ENCODE results near the gene NAGA.
A peak's percentile ranks its signal among the peaks of the same experiment; 100 is the strongest.
"Not testable (repeated sequence)": the region's sequence is repeated elsewhere in the genome, so short reads cannot be mapped to it uniquely, and the experiment has no call there.

The NAGA gene

DNA sequence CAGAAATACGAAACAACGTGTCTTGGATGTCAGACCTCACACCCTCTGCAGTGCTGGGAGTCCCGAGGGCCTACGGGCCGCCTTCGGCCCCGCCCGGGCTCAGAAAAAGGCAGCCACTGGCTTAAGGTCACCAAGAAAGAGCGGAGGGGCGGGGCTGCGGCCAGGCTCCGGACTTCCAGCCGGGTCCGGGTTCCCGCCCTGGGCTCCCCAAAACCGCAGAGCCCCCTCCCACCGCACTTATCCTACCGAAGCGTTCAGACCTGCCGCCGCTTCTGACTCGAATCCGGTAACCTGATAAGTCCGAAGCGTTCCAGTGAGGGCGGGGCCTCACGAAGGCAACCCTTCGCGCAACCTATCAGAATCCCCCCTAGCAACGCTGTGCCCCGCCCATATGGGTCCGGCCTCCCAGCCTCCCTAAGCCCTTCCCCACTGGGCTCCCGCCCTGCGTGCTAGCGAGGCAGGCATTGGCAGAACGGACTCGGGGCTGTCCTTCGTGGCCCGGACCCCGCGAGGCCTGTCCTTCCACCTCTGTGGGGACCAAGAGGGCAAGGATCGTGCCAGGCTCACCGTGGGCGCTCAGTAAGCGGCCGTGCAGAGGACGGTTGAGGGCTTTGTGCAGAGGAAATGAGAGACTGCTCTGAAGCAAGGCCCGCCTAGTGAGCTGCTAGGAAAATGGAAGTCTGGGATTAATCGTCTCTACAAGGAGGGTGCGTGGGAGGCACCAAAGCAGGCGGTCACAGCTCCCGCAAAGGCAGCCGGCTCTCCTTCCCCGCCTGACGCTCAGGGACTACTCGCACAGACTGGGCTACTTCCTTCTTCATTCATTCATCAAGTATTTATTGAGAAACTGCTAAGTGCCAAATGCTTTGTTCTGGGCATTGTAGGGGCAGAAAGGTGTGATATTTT lies at the start of gene NAGA:
Gene NAGA (minus strand): TSS at position 296 of the 906 bp plus-strand sequence. CDS start 515 bp downstream, outside the sequence.
- H3K9me3 ChIP-seq (ENCODE audit: insufficient read depth, low read depth, low read length) = no peaks in the 10 kb centered on the region
- peak within 1 kb of the TSS; percentile 83 for H3K4me3 ChIP-seq (ENCODE audit: low read length)
- peaks cover 17% of the 10 kb centered on the region for H3K27me3 ChIP-seq (ENCODE audit: insufficient read depth, low read length)
- peaks cover 11% of the 10 kb centered on the region; the same call in 1 of the 2 replicates for H3K4me1 ChIP-seq (ENCODE audit: insufficient read depth, low read length)
- peaks cover 15% of the 10 kb centered on the region for H3K36me3 ChIP-seq (ENCODE audit: insufficient read depth, low read depth, low read length)
- H3K27ac ChIP-seq (ENCODE audit: low read length) = no peak within 1 kb of the TSS
- H3K9ac ChIP-seq (ENCODE audit: low read depth, low read length) = peak within 1 kb of the TSS; percentile 73; the same call in 1 of the 2 replicates

- no peaks in the 10 kb centered on the region for H3K36me3 ChIP-seq (ENCODE audit: insufficient read depth, low read depth, low read length)
- peaks cover 16% of the 10 kb centered on the region for H3K9me3 ChIP-seq (ENCODE audit: insufficient read depth, low read depth, low read length)
Observed at GRCh38 chr22:42116848-42117424, 46.3 kb upstream of the NAGA start.

DNA sequence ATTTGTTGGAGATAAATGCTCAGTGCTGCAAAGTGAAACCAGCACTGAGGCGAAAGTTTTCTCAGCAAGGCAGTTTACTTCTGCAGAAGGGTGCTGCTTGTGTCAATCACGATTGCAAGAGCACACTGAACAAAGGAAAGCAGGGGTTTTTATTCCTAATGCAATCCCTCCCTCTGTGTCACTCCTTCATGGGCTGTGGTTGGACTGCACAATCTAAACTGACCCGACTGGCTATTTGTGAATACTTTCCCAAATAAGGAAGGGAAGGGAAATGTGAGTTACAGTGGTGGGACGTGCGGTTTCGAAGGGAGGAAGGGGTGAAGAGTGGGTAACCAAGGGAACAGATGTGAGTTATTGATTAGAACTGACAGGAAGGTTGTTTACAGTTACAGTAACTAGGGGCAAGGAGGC lies 44.8 kb upstream of the NAGA start:
- H3K9ac ChIP-seq (ENCODE audit: low read depth, low read length); H3K27me3 ChIP-seq (ENCODE audit: insufficient read depth, low read length); H3K27ac ChIP-seq (ENCODE audit: low read length); H3K4me1 ChIP-seq (ENCODE audit: insufficient read depth, low read length); H3K36me3 ChIP-seq (ENCODE audit: insufficient read depth, low read depth, low read length); H3K4me3 ChIP-seq (ENCODE audit: low read length): not testable (repeated sequence)
- H3K9me3 ChIP-seq (ENCODE audit: insufficient read depth, low read depth, low read length) = peaks cover 16% of the 10 kb centered on the region

More at GRCh38 chr22:42116848-42117424, 46.3 kb upstream of the NAGA start:
- Histone ChIP-seq H3K9ac (ENCODE audit: low read depth, low read length) (no peak overlapping the region), H3K4me1 (ENCODE audit: insufficient read depth, low read length) (no peaks in the 10 kb centered on the region), H3K27me3 (ENCODE audit: insufficient read depth, low read length) (peaks cover 5% of the 10 kb centered on the region; the same call in 1 of the 2 replicates), H3K27ac (ENCODE audit: low read length) (no peak overlapping the region), H3K4me3 (ENCODE audit: low read length) (no peak overlapping the region)

GRCh38 chr22:42114721-42115120 lies 44.1 kb upstream of the NAGA start:
- peaks cover 5% of the 10 kb centered on the region; the same call in 1 of the 2 replicates for H3K27me3 ChIP-seq (ENCODE audit: insufficient read depth, low read length)
- no peak overlapping the region for H3K9ac ChIP-seq (ENCODE audit: low read depth, low read length)
- H3K4me3 ChIP-seq (ENCODE audit: low read length) = no peak overlapping the region

DNA sequence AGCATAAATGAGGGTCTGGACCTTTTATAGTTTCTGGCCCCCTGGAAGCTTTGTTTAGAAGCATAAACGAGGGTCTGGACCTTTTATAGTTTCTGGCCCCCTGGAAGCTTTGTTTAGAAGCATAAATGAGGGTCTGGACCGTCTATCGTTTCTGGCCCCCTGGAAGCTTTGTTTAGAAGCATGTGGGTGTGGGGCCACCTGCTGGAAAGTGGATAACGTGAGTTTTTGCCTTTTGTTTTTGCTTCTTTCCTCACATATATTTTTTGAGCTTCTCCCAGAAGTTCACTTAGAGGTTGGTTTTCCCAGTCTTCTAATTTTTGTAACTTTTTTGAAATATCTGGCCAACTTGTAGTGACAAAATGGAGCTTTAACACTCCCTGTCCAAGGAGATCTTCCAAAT lies 42.2 kb upstream of the NAGA start:
- not testable (repeated sequence) for H3K4me3 ChIP-seq (ENCODE audit: low read length); H3K9ac ChIP-seq (ENCODE audit: low read depth, low read length); H3K4me1 ChIP-seq (ENCODE audit: insufficient read depth, low read length); H3K27ac ChIP-seq (ENCODE audit: low read length); H3K27me3 ChIP-seq (ENCODE audit: insufficient read depth, low read length); H3K36me3 ChIP-seq (ENCODE audit: insufficient read depth, low read depth, low read length)
- H3K9me3 ChIP-seq (ENCODE audit: insufficient read depth, low read depth, low read length) = peaks cover 16% of the 10 kb centered on the region

More at GRCh38 chr22:42114721-42115120, 44.1 kb upstream of the NAGA start:
- no peaks in the 10 kb centered on the region for H3K36me3 ChIP-seq (ENCODE audit: insufficient read depth, low read depth, low read length)
- H3K4me1 ChIP-seq (ENCODE audit: insufficient read depth, low read length) = no peaks in the 10 kb centered on the region
- H3K9me3 ChIP-seq (ENCODE audit: insufficient read depth, low read depth, low read length) = peaks cover 16% of the 10 kb centered on the region
- no peak overlapping the region for H3K27ac ChIP-seq (ENCODE audit: low read length)

- H3K9me3 ChIP-seq (ENCODE audit: insufficient read depth, low read depth, low read length) = peaks cover 16% of the 10 kb centered on the region
- no peaks in the 10 kb centered on the region for H3K36me3 ChIP-seq (ENCODE audit: insufficient read depth, low read depth, low read length)
- no peak overlapping the region for H3K9ac ChIP-seq (ENCODE audit: low read depth, low read length)
- H3K27ac ChIP-seq (ENCODE audit: low read length) = no peak overlapping the region
- no peaks in the 10 kb centered on the region for H3K27me3 ChIP-seq (ENCODE audit: insufficient read depth, low read length)
- H3K4me1 ChIP-seq (ENCODE audit: insufficient read depth, low read length) = no peaks in the 10 kb centered on the region
- H3K4me3 ChIP-seq (ENCODE audit: low read length) = no peak overlapping the region
Observed at GRCh38 chr22:42111798-42112197, 41.2 kb upstream of the NAGA start.

DNA sequence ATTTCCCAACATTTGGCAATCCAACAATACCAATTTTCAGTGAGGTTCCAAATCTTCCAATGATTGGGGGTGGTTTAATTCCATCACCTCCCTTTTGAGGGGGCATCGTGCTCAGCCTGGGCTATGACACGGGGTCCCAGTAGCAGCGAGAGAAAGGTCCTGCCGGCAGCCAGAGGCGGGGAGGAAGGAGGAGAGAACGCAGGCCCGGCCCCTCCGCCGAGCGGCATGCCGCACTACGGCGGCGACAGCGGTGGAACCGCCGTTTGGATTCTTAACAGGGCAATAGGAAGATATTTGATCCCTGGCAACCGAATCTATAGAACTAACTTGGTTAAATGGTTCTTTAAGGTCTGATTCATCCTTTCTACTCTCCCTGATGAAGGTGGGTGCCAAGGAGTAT lies 38.2 kb upstream of the NAGA start:
- Histone ChIP-seq H3K4me3 (ENCODE audit: low read length) (no peak overlapping the region), H3K36me3 (ENCODE audit: insufficient read depth, low read depth, low read length) (no peaks in the 10 kb centered on the region), H3K27ac (ENCODE audit: low read length) (no peak overlapping the region), H3K9ac (ENCODE audit: low read depth, low read length) (no peak overlapping the region), H3K4me1 (ENCODE audit: insufficient read depth, low read length) (no peaks in the 10 kb centered on the region), H3K9me3 (ENCODE audit: insufficient read depth, low read depth, low read length) (peaks cover 15% of the 10 kb centered on the region; the same call in 1 of the 2 replicates), H3K27me3 (ENCODE audit: insufficient read depth, low read length) (no peaks in the 10 kb centered on the region)

- not testable (repeated sequence) for H3K27me3 ChIP-seq (ENCODE audit: insufficient read depth, low read length); H3K27ac ChIP-seq (ENCODE audit: low read length); H3K4me3 ChIP-seq (ENCODE audit: low read length); H3K4me1 ChIP-seq (ENCODE audit: insufficient read depth, low read length); H3K36me3 ChIP-seq (ENCODE audit: insufficient read depth, low read depth, low read length); H3K9ac ChIP-seq (ENCODE audit: low read depth, low read length)
- peaks cover 27% of the 10 kb centered on the region for H3K9me3 ChIP-seq (ENCODE audit: insufficient read depth, low read depth, low read length)
Observed at GRCh38 chr22:42104332-42104860, 33.8 kb upstream of the NAGA start.

DNA sequence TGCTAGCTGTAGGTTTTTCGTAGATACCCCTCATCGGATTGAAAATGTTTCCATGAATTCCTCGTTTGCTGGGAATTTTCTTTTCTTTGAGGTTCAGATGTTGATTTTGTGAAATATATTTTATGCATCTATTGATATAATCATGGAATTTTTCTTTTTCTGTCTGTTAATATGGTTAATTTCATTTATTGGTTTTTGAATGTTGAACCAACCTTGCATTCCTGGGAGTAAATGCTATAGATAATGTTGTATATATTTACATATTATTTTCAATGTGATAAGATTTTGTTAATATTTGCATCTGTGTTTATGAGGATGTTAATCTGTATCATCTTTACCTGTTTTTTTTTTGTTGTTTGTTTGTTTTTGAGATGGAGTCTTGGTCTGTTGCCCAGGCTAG lies 30.6 kb upstream of the NAGA start:
- no peaks in the 10 kb centered on the region for H3K36me3 ChIP-seq (ENCODE audit: insufficient read depth, low read depth, low read length)
- peaks cover 27% of the 10 kb centered on the region for H3K9me3 ChIP-seq (ENCODE audit: insufficient read depth, low read depth, low read length)
- no peak overlapping the region for H3K27ac ChIP-seq (ENCODE audit: low read length)
- H3K4me3 ChIP-seq (ENCODE audit: low read length) = no peak overlapping the region
- no peaks in the 10 kb centered on the region for H3K4me1 ChIP-seq (ENCODE audit: insufficient read depth, low read length)
- no peaks in the 10 kb centered on the region for H3K27me3 ChIP-seq (ENCODE audit: insufficient read depth, low read length)
- no peak overlapping the region for H3K9ac ChIP-seq (ENCODE audit: low read depth, low read length)

DNA sequence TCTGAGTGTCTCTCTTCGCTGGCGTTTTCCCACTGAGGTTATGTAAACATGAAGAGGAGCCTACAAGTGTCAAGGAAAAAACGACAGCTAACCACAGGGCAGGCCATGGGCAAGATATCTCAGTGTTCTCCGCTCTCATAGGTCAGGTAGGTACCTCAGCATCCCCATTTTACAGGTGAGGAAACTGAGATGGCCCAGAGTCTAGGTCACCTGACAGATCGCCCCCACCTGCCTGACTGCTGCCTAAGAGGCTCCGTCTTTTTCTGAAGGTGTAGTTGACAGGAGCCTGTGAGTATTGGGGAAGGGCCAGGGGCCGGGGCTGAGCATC lies 20.8 kb upstream of the NAGA start:
- no peaks in the 10 kb centered on the region; the same call in 1 of the 2 replicates for H3K4me1 ChIP-seq (ENCODE audit: insufficient read depth, low read length)
- peak overlapping the region; percentile 50 for H3K9ac ChIP-seq (ENCODE audit: low read depth, low read length)
- peaks cover 17% of the 10 kb centered on the region for H3K36me3 ChIP-seq (ENCODE audit: insufficient read depth, low read depth, low read length)
- peaks cover 9% of the 10 kb centered on the region; the same call in 1 of the 2 replicates for H3K27me3 ChIP-seq (ENCODE audit: insufficient read depth, low read length)
- peak overlapping the region; percentile 100 for H3K4me3 ChIP-seq (ENCODE audit: low read length)
- H3K9me3 ChIP-seq (ENCODE audit: insufficient read depth, low read depth, low read length) = no peaks in the 10 kb centered on the region
- H3K27ac ChIP-seq (ENCODE audit: low read length) = no peak overlapping the region

DNA sequence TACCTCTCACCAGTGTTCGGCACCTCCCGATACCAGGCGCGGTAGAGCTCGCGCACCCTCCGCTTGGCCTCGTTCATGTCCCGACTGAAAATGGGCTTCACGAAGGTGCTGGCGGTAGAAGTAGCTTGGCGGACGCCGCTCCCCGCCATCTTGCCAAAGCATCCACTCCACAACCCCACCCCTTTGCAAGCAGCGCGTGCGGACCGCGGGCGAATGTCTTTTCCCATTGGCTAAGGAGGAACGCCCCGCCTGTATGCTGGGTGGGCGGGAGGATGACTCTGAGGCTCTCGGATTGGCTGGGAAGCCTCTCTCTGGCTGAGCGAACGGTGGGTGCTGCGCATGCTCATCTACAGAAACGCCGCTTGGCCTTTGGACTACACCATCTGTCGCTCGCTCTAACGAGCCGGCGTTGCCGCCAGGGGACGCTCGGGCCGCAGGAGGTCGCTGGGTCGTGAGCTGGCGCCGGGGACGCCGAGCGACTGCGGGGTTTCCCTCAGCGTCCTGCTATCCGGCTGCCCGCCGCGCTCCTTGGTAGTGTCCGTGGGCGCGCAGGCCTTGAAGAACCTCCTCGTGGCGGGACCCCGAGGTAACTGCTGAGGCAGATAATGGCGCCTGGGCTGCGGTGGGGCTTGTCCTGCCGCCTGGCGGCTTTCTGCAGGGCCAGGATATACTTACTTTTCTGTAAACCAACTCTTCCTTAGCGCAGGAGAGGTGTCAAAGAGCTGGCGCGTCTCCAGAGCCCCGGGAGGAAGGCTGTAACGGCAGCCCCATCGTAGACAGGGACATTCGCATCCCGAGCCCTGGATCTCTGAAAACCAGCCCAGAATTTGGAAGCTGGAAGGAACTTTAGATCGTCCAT lies 20.2 kb upstream of the NAGA start, which contains the start of gene NDUFA6:
Gene NDUFA6 (minus strand): TSS at position 177 of the 859 bp plus-strand sequence. CDS start 28 bp downstream, at position 149.
- Histone ChIP-seq H3K27ac (ENCODE audit: low read length) (peak within 1 kb of the TSS; percentile 98), H3K4me3 (ENCODE audit: low read length) (peak within 1 kb of the TSS; percentile 100)

More for the DNA sequence above, 20.2 kb upstream of the NAGA start, which contains the start of gene NDUFA6:
- Histone ChIP-seq H3K9me3 (ENCODE audit: insufficient read depth, low read depth, low read length) (no peaks in the 10 kb centered on the region), H3K27me3 (ENCODE audit: insufficient read depth, low read length) (peaks cover 9% of the 10 kb centered on the region; the same call in 1 of the 2 replicates), H3K36me3 (ENCODE audit: insufficient read depth, low read depth, low read length) (peaks cover 23% of the 10 kb centered on the region), H3K9ac (ENCODE audit: low read depth, low read length) (peak within 1 kb of the TSS; percentile 98), H3K4me1 (ENCODE audit: insufficient read depth, low read length) (no peaks in the 10 kb centered on the region; the same call in 1 of the 2 replicates)
